ENCODE results near the gene KRT4. TPM values are rescaled to one million over a fixed set of nuclear protein-coding genes. Genes with fewer than 3 reads are reported as not detected.

Gene KRT4
- total RNA-seq, 1 experiment from 2014 or later, result 20.7 TPM

DNA sequence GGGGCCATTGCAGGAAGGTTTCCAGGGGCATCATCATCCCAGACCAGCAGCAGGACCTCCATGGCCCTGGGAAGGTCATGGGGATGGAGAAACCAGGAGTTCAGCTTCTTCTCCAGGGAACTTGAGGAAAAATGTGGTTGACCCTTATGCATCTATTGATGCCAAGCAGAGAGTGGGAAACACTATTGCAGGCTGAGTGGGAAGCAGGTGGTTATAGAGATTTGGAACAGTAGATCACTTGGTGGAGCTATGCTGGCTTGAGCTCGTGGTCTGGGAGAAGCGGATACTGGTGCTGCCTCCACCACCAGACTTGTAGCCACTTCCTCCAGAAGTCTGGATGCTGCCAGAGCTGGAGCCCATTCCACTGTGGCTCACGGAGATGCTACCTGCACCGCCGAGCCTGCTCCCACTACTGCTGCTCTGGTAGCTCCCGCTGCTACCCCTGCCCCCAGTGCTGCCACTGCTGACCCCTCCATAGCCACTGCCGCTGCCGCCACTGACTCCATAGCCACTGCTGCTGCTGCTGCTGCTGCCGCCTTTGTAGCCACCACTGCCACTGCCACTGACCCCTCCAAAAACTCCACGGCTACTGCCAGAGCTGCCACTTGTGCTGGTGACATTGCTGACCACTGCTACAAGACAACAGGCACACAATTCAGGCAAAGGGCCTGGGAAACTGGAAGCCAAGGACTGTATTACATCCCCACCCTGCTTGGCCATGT, 45.3 kb downstream of the KRT4 start:
- Histone ChIP-seq H3K4me3 (ENCODE audit: low read length) (no peak overlapping the region), H3K9me3 (ENCODE audit: low read length) (no peaks in the 10 kb centered on the region), H4K20me1 (ENCODE audit: low read length) (no peaks in the 10 kb centered on the region), H3K4me2 (ENCODE audit: low read length) (no peak overlapping the region), H3F3A (ENCODE audit: low read length, unreplicated experiment) (no peaks in the 10 kb centered on the region), H3K9me2 (replicated peaks; ENCODE audit: low read length) (no peaks in the 10 kb centered on the region), H3K36me3 (ENCODE audit: low read depth, low read length) (no peaks in the 10 kb centered on the region), H3K79me2 (ENCODE audit: low read length) (no peaks in the 10 kb centered on the region), H3K4me1 (ENCODE audit: insufficient read depth, low read length) (no peaks in the 10 kb centered on the region; the same call in 1 of the 2 replicates), H2AFZ (ENCODE audit: low read length) (no peak overlapping the region), H3K27me3 (ENCODE audit: low read length) (peaks cover 8% of the 10 kb centered on the region; the same call in 1 of the 2 replicates), H3K9ac (ENCODE audit: low read length) (no peak overlapping the region), H3K27ac (ENCODE audit: low read length) (no peak overlapping the region)
- no peak for DNase-seq
- CTCF ChIA-PET, result no interaction called here
- BruUV-seq (replicated peaks), result no TSS peak
- TF ChIP-seq, protein P1, sequence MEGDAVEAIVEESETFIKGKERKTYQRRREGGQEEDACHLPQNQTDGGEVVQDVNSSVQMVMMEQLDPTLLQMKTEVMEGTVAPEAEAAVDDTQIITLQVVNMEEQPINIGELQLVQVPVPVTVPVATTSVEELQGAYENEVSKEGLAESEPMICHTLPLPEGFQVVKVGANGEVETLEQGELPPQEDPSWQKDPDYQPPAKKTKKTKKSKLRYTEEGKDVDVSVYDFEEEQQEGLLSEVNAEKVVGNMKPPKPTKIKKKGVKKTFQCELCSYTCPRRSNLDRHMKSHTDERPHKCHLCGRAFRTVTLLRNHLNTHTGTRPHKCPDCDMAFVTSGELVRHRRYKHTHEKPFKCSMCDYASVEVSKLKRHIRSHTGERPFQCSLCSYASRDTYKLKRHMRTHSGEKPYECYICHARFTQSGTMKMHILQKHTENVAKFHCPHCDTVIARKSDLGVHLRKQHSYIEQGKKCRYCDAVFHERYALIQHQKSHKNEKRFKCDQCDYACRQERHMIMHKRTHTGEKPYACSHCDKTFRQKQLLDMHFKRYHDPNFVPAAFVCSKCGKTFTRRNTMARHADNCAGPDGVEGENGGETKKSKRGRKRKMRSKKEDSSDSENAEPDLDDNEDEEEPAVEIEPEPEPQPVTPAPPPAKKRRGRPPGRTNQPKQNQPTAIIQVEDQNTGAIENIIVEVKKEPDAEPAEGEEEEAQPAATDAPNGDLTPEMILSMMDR (conservative IDR thresholded peaks at IDR 0.05; ENCODE audit: low read depth, low read length), result no peak
- TF ChIP-seq EZH2phosphoT487 (IDR thresholded peaks at IDR 0.05; ENCODE audit: borderline replicate concordance, low read length), result no peak
- TF ChIP-seq EZH2 (IDR thresholded peaks at IDR 0.05; ENCODE audit: low read length, unreplicated experiment), result no peak
- ATAC-seq, result no peak
- POLR2A ChIA-PET (ENCODE audit: unreplicated experiment), result no interaction called here
- intact Hi-C loops (cut with micrococcal nuclease), result no loop called here

DNA sequence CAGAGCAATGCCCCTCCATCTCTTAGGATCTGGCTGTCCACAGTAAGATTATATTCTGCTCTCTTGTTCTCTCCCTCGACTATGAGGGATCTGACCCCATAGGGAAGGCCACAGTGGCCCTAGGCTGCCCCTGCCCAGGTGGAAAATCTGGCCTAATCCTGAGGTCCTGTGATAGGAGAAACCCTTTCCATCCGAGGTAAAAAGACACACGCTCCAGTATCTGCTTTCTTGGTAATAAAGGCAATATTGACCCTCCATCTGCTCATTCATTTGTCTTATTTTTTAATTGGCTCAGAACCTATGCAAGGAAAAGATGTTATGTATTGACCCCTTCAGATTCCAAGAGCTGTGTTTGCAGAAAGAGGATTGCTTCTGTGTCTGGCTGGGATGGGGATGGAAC, 46.5 kb downstream of the KRT4 start:
- Histone ChIP-seq H2AFZ (ENCODE audit: low read length) (no peak overlapping the region), H3K4me2 (ENCODE audit: low read length) (no peak overlapping the region), H3K27me3 (ENCODE audit: low read length) (peaks cover 8% of the 10 kb centered on the region; the same call in 1 of the 2 replicates), H3K4me3 (ENCODE audit: low read length) (no peak overlapping the region), H3K9me2 (replicated peaks; ENCODE audit: low read length) (no peaks in the 10 kb centered on the region), H4K20me1 (ENCODE audit: low read length) (no peaks in the 10 kb centered on the region), H3K27ac (ENCODE audit: low read length) (no peak overlapping the region), H3K4me1 (ENCODE audit: insufficient read depth, low read length) (no peaks in the 10 kb centered on the region; the same call in 1 of the 2 replicates), H3K79me2 (ENCODE audit: low read length) (no peaks in the 10 kb centered on the region), H3K36me3 (ENCODE audit: low read depth, low read length) (no peaks in the 10 kb centered on the region), H3F3A (ENCODE audit: low read length, unreplicated experiment) (no peaks in the 10 kb centered on the region), H3K9me3 (ENCODE audit: low read length) (0 out of 2 replicates have a peak, but pooled peaks cover 5% of the 10 kb centered on the region), H3K9ac (ENCODE audit: low read length) (no peak overlapping the region)
- TF ChIP-seq, protein P1 (conservative IDR thresholded peaks at IDR 0.05; ENCODE audit: low read depth, low read length), result no peak
- TF ChIP-seq EZH2 (IDR thresholded peaks at IDR 0.05; ENCODE audit: low read length, unreplicated experiment), result no peak
- TF ChIP-seq EZH2phosphoT487 (IDR thresholded peaks at IDR 0.05; ENCODE audit: borderline replicate concordance, low read length), result no peak
- no peak for ATAC-seq
- POLR2A ChIA-PET (ENCODE audit: unreplicated experiment), result no interaction called here
- CTCF ChIA-PET, result no interaction called here
- no peak for DNase-seq
- BruUV-seq (replicated peaks), result no TSS peak
- intact Hi-C loops (cut with micrococcal nuclease), result no loop called here

DNA sequence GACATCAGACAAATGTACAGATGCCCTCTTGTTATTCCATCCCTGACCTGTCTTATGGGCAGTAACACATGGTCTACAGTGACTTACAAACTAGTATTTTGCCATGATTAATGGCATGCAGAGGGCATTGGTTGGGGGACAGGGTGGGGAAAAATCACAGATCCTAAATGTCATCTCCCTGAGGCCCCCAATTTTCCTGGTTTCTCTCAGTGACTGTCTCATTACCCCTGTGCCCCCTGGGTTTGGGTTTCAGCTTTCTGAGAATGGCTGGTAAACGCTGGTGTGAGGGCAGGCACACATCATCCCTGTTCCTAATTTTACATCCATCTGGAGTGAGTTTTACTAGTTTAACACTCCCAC, 46.9 kb downstream of the KRT4 start:
- H3K27me3 ChIP-seq (ENCODE audit: low read length), result 0 out of 2 replicates have a peak, but pooled peaks cover 3% of the 10 kb centered on the region
- intact Hi-C loops (cut with micrococcal nuclease), result no loop called here

More for the DNA sequence above, 46.9 kb downstream of the KRT4 start:
- H3K9me3 ChIP-seq (ENCODE audit: low read length), result peaks cover 5% of the 10 kb centered on the region; the same call in 1 of the 2 replicates
- H3K4me2 ChIP-seq (ENCODE audit: low read length), result no peak overlapping the region
- H3K79me2 ChIP-seq (ENCODE audit: low read length), result no peaks in the 10 kb centered on the region
- H3K4me3 ChIP-seq (ENCODE audit: low read length), result no peak overlapping the region
- H3F3A ChIP-seq (ENCODE audit: low read length, unreplicated experiment), result no peaks in the 10 kb centered on the region
- ATAC-seq (no peak), DNase-seq (no peak)
- POLR2A ChIA-PET (ENCODE audit: unreplicated experiment), result no interaction called here
- no peaks in the 10 kb centered on the region for H3K36me3 ChIP-seq (ENCODE audit: low read depth, low read length)
- no peak overlapping the region for H3K27ac ChIP-seq (ENCODE audit: low read length)
- no peak overlapping the region for H2AFZ ChIP-seq (ENCODE audit: low read length)
- no peaks in the 10 kb centered on the region for H3K9me2 ChIP-seq (replicated peaks; ENCODE audit: low read length)
- TF ChIP-seq EZH2 (IDR thresholded peaks at IDR 0.05; ENCODE audit: low read length, unreplicated experiment) (no peak), EZH2phosphoT487 (IDR thresholded peaks at IDR 0.05; ENCODE audit: borderline replicate concordance, low read length) (no peak)
- TF ChIP-seq, protein P1 (conservative IDR thresholded peaks at IDR 0.05; ENCODE audit: low read depth, low read length), result no peak
- BruUV-seq (replicated peaks), result no TSS peak
- no peaks in the 10 kb centered on the region for H4K20me1 ChIP-seq (ENCODE audit: low read length)
- no peaks in the 10 kb centered on the region; the same call in 1 of the 2 replicates for H3K4me1 ChIP-seq (ENCODE audit: insufficient read depth, low read length)
- H3K9ac ChIP-seq (ENCODE audit: low read length), result no peak overlapping the region
- CTCF ChIA-PET, result no interaction called here
